ENCODE data around the gene USP30. TPM values are rescaled to one million over a fixed set of nuclear protein-coding genes. Genes with fewer than 3 reads are reported as not detected.
"Not testable (repeated sequence)": the region's sequence is repeated elsewhere in the genome, so short reads cannot be mapped to it uniquely, and the experiment has no call there.

The USP30 gene
- total RNA-seq, 1 experiment from 2014 or later = 4.0 TPM

- ChIA-PET POLR2A (interaction anchor here (0.9 kb wide), 1 partner anchor 15 kb away, joined by 3 read pairs; no protein-coding TSS in a partner anchor), CTCF (interaction anchor here (0.6 to 0.9 kb wide), 3 partner anchors 42 to 76 kb away, joined by 3 to 5 read pairs (median 4); no protein-coding TSS in a partner anchor)
- H3K4me3 Mint-ChIP-seq (ENCODE audit: unreplicated experiment) = no peak overlapping the region
- peaks cover 19% of the 10 kb centered on the region for H3K27me3 Mint-ChIP-seq (ENCODE audit: insufficient read depth, unreplicated experiment)
- no peak for TF ChIP-seq CTCF (IDR thresholded peaks at IDR 0.05; ENCODE audit: unreplicated experiment)
- H3K36me3 Mint-ChIP-seq (ENCODE audit: insufficient read depth, unreplicated experiment) = no peaks in the 10 kb centered on the region
- no peak overlapping the region for H3K27ac Mint-ChIP-seq (ENCODE audit: low read depth, unreplicated experiment)
- no peak for DNase-seq (ENCODE audit: unreplicated experiment)
- intact Hi-C loops (cut with micrococcal nuclease) = no loop called here
- no peaks in the 10 kb centered on the region for H3K9me3 Mint-ChIP-seq (ENCODE audit: unreplicated experiment)
- no TSS peak for BruUV-seq (replicated peaks)
- H3K4me1 Mint-ChIP-seq (ENCODE audit: insufficient read depth, unreplicated experiment) = no peaks in the 10 kb centered on the region
Observed at GRCh38 chr12:109036975-109037374, 15.4 kb upstream of the USP30 start.

GRCh38 chr12:109044241-109044640, 8.1 kb upstream of the USP30 start:
- Mint-ChIP-seq H3K36me3 (ENCODE audit: insufficient read depth, unreplicated experiment) (no peaks in the 10 kb centered on the region), H3K4me3 (ENCODE audit: unreplicated experiment) (no peak overlapping the region), H3K27me3 (ENCODE audit: insufficient read depth, unreplicated experiment) (peaks cover 30% of the 10 kb centered on the region), H3K4me1 (ENCODE audit: insufficient read depth, unreplicated experiment) (no peaks in the 10 kb centered on the region), H3K9me3 (ENCODE audit: unreplicated experiment) (no peaks in the 10 kb centered on the region), H3K27ac (ENCODE audit: low read depth, unreplicated experiment) (no peak overlapping the region)
- intact Hi-C loops (cut with micrococcal nuclease) = no loop called here
- BruUV-seq (replicated peaks) = no TSS peak
- POLR2A ChIA-PET = no interaction called here
- DNase-seq (ENCODE audit: unreplicated experiment) = no peak
- CTCF ChIA-PET = interaction anchor here (0.7 kb wide), 1 partner anchor 1880 kb away, joined by 4 read pairs; no protein-coding TSS in a partner anchor
- TF ChIP-seq CTCF (IDR thresholded peaks at IDR 0.05; ENCODE audit: unreplicated experiment) = no peak

- H3K27me3 Mint-ChIP-seq (ENCODE audit: insufficient read depth, unreplicated experiment) = peaks cover 25% of the 10 kb centered on the region
- no TSS peak for BruUV-seq (replicated peaks)
- no peaks in the 10 kb centered on the region for H3K4me1 Mint-ChIP-seq (ENCODE audit: insufficient read depth, unreplicated experiment)
- intact Hi-C loops (cut with micrococcal nuclease) = no loop called here
- no peak for DNase-seq (ENCODE audit: unreplicated experiment)
- H3K27ac Mint-ChIP-seq (ENCODE audit: low read depth, unreplicated experiment) = no peak overlapping the region
- no peak overlapping the region for H3K4me3 Mint-ChIP-seq (ENCODE audit: unreplicated experiment)
- H3K9me3 Mint-ChIP-seq (ENCODE audit: unreplicated experiment) = no peaks in the 10 kb centered on the region
- CTCF ChIA-PET = no interaction called here
- no peaks in the 10 kb centered on the region for H3K36me3 Mint-ChIP-seq (ENCODE audit: insufficient read depth, unreplicated experiment)
- TF ChIP-seq CTCF (IDR thresholded peaks at IDR 0.05; ENCODE audit: unreplicated experiment) = no peak
- POLR2A ChIA-PET = no interaction called here
Observed at GRCh38 chr12:109047081-109047805, 5.1 kb upstream of the USP30 start.

- H3K27me3 Mint-ChIP-seq (ENCODE audit: insufficient read depth, unreplicated experiment) = peaks cover 10% of the 10 kb centered on the region
- H3K27ac Mint-ChIP-seq (ENCODE audit: low read depth, unreplicated experiment); intact Hi-C loops (cut with micrococcal nuclease); H3K4me3 Mint-ChIP-seq (ENCODE audit: unreplicated experiment); H3K9me3 Mint-ChIP-seq (ENCODE audit: unreplicated experiment); H3K36me3 Mint-ChIP-seq (ENCODE audit: insufficient read depth, unreplicated experiment); DNase-seq (ENCODE audit: unreplicated experiment); BruUV-seq (replicated peaks); CTCF ChIA-PET; H3K4me1 Mint-ChIP-seq (ENCODE audit: insufficient read depth, unreplicated experiment): not testable (repeated sequence)
- POLR2A ChIA-PET = interaction anchor here (0.6 kb wide), 1 partner anchor 858 kb away, joined by 3 read pairs; no protein-coding TSS in a partner anchor
Observed at GRCh38 chr12:109048706-109049105, 3.7 kb upstream of the USP30 start.

GRCh38 chr12:109049794-109050193, 2.6 kb upstream of the USP30 start:
- DNase-seq (ENCODE audit: unreplicated experiment); H3K9me3 Mint-ChIP-seq (ENCODE audit: unreplicated experiment); H3K27me3 Mint-ChIP-seq (ENCODE audit: insufficient read depth, unreplicated experiment); H3K4me3 Mint-ChIP-seq (ENCODE audit: unreplicated experiment); intact Hi-C loops (cut with micrococcal nuclease); H3K27ac Mint-ChIP-seq (ENCODE audit: low read depth, unreplicated experiment); H3K36me3 Mint-ChIP-seq (ENCODE audit: insufficient read depth, unreplicated experiment); BruUV-seq (replicated peaks); H3K4me1 Mint-ChIP-seq (ENCODE audit: insufficient read depth, unreplicated experiment): not testable (repeated sequence)
- POLR2A ChIA-PET = interaction anchor here (0.6 kb wide), 1 partner anchor 479 kb away, joined by 3 read pairs; no protein-coding TSS in a partner anchor
- CTCF ChIA-PET = interaction anchor here (0.6 kb wide), 1 partner anchor 264 kb away, joined by 3 read pairs; no protein-coding TSS in a partner anchor
